Motor neuron (in vitro differentiated cells): ENCODE data around the gene NLGN1. TPM values are rescaled to one million over a fixed set of nuclear protein-coding genes. Genes with fewer than 3 reads are reported as not detected.
A peak's percentile ranks its signal among the peaks of the same experiment; 100 is the strongest.

ENCODE experiments used
- ATAC-seq, 8 experiments: fragments of 200-7000 bp; cut with Tn5 transposase; replicated peaks in 6 of 8; 2 replicates each; pipeline ENCODE4 v1.8.0; 2021; ENCODE audit warnings: mild to moderate bottlenecking in 8 of 8, moderate library complexity in 8 of 8
- H3K27ac ChIP-seq, 2 donors: fragments of 250-450 bp; sonication (Bioruptor Pico); 2 replicates each; pipeline ENCODE4 v1.9.0; 2021; ENCODE audit warnings: antibody characterized with exemption in 2 of 2, mild to moderate bottlenecking in 2 of 2, moderate library complexity in 1 of 2
- H3K4me1 ChIP-seq, 2 donors: fragments of 250-450 bp; sonication (Bioruptor Pico); replicated peaks in 1 of 2; 2 replicates each; pipeline ENCODE4 v1.6.1; 2021; ENCODE audit warnings: antibody characterized with exemption in 2 of 2, mild to moderate bottlenecking in 2 of 2, moderate library complexity in 1 of 2
- H3K4me3 ChIP-seq, 5 donors: fragments of 250-450 bp; sonication (Bioruptor Pico); 2 replicates each; pipeline ENCODE4 v1.9.0; 2021; ENCODE audit warnings: antibody characterized with exemption in 5 of 5, mild to moderate bottlenecking in 5 of 5, moderate library complexity in 4 of 5
- WGBS, 10 experiments: fragments of 450-650 bp; shearing (Covaris generic); methylation state at CpG; one replicate each; pipeline ENCODE4 v1.0.0; 2022; 5-methylcytosine and 5-hydroxymethylcytosine counted together
- in situ Hi-C, 9 experiments: fragments of 400-800 bp; cut with MboI; loops; one replicate each; pipeline ENCODE4 v1.15.0; 2021; ENCODE audit warnings: low sequenced_read_pairs in 9 of 9, low pct_unique_long_range_greater_than_20kb in 2 of 9; ENCODE audit not compliant: unreplicated experiment in 9 of 9
- total RNA-seq, 8 experiments: library from RNA; unstranded; fragments of 300-600 nt; gene quantifications; 2 replicates each; pipeline versions ENCODE4 v1.2.3 to v1.2.4, GENCODE V29; 2022

The NLGN1 gene
- total RNA-seq, 8 experiments from 2014 or later = 16.6 to 63.4 (median 34.8) TPM

DNA sequence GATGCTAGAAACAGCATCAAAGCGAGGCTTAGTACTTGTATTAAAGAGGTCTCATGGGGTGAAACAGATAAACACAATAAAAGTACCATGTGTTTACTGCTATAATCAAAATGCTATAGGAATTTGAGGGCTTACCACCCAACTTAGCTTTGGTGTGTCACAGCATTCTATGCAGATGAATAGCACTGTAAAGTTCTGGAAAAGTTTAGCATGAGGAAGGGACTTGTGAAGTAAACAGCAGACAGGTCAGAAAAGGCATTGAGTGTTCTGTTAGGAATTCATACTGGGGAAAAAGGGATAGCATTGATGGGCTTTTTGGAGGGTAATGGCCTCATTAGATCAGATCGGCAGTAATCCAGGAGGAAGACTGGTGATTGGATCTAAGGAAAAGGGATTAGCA lies 505.3 kb downstream of the NLGN1 start:
- H3K27ac ChIP-seq = no peak overlapping the region
- in situ Hi-C loops = no loop called here
- peaks cover 21 to 31% of the 10 kb centered on the region in 2 donors for H3K4me1 ChIP-seq
- 14 to 100% (median 100%) methylated on average over 1 to 2 of the region's 2 CpGs for WGBS, 10 experiments
- peak in 1 of 8 experiments; percentile 23 for ATAC-seq
- no peak overlapping the region for H3K4me3 ChIP-seq

GRCh38 chr3:173905381-173905780 lies 507.8 kb downstream of the NLGN1 start:
- H3K4me3 ChIP-seq = no peak overlapping the region
- 78 to 100% (median 100%) methylated on average over 1 of the region's 1 CpG; no CpG with 5 or more reads in 5 of the 10 experiments for WGBS, 10 experiments
- peaks cover 25 to 28% of the 10 kb centered on the region in 2 donors for H3K4me1 ChIP-seq
- ATAC-seq = peak in 5 of 8 experiments; percentile 41 to 78 (median 54)
- no peak overlapping the region for H3K27ac ChIP-seq
- in situ Hi-C loops = no loop called here

DNA sequence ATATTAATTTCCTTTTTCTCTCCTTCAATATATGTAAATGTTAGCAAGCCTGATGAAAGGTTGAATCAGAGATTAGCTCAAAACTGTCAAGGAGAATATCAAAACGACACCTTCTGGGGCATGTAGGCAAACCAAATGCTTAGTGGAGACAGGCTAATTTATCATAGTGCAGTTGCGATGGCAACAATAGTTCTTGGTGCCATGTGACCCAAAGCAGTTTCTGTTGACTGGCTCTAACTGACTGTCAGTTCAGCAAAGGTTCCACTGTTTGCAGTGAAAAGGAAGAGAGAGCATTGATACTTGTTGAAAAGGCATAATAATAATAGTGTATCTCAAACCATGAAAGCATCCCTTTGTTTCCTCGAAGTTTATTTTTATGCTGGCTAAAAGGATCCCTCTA lies 513.9 kb downstream of the NLGN1 start:
- no peak overlapping the region for H3K27ac ChIP-seq
- H3K4me1 ChIP-seq = peaks cover 32 to 47% of the 10 kb centered on the region in 2 donors
- in situ Hi-C loops = no loop called here
- ATAC-seq = peak in 6 of 8 experiments; percentile 53 to 98 (median 96)
- 0 to 80% (median 11%) methylated on average over 1 to 3 of the region's 3 CpGs; no CpG with 5 or more reads in 2 of the 10 experiments for WGBS, 10 experiments
- H3K4me3 ChIP-seq = no peak overlapping the region

- 8 to 80% (median 44%) methylated on average over 1 to 4 of the region's 4 CpGs; no CpG with 5 or more reads in 2 of the 10 experiments for WGBS, 10 experiments
- H3K4me1 ChIP-seq = peaks cover 32 to 47% of the 10 kb centered on the region in 2 donors
- in situ Hi-C loops = no loop called here
- no peak overlapping the region for H3K4me3 ChIP-seq
- H3K27ac ChIP-seq = peak overlapping the region in 1 of 2 donors; percentile 53
- peak in 5 of 8 experiments; percentile 25 to 49 (median 47) for ATAC-seq
Measured at GRCh38 chr3:173912126-173912525, 514.6 kb downstream of the NLGN1 start.

- H3K4me3 ChIP-seq = no peak overlapping the region
- no peak overlapping the region for H3K27ac ChIP-seq
- in situ Hi-C loops = no loop called here
- peak in 6 of 8 experiments; percentile 19 to 81 (median 54) for ATAC-seq
- WGBS, 10 experiments = 0 to 62% (median 29%) methylated on average over 1 to 2 of the region's 2 CpGs; no CpG with 5 or more reads in 3 of the 10 experiments
- H3K4me1 ChIP-seq = peaks cover 32 to 47% of the 10 kb centered on the region in 2 donors
Measured at GRCh38 chr3:173913397-173913796, 515.9 kb downstream of the NLGN1 start.

GRCh38 chr3:173913974-173914421 lies 516.5 kb downstream of the NLGN1 start:
- ATAC-seq = peak; percentile 32 to 92 (median 46)
- in situ Hi-C loops = no loop called here
- peaks cover 32 to 47% of the 10 kb centered on the region in 2 donors for H3K4me1 ChIP-seq
- H3K27ac ChIP-seq = peak overlapping the region in 1 of 2 donors; percentile 25
- 0 to 57% (median 17%) methylated on average over 1 of the region's 1 CpG; no CpG with 5 or more reads in 3 of the 10 experiments for WGBS, 10 experiments
- H3K4me3 ChIP-seq = no peak overlapping the region

DNA sequence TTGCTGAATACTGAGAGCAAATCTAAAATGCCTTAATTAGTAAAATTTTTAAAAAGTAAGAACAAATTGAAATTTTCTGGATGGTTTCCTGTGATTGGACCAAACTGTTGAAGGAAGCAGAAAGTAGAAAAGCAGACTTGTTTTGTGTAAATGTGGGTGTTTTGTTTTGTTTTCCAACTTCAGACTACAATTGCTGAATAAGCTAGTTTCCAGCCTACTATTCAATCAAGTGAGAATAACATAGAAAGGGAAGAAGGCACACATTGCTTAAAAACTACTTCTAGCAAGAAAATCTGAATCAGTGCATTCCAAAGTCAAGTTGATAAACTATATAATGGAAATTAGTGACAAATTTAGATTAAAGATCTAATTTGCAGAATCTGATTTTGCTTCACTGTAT lies 519.3 kb downstream of the NLGN1 start:
- Histone ChIP-seq H3K27ac (no peak overlapping the region), H3K4me3 (no peak overlapping the region), H3K4me1 (peaks cover 24 to 39% of the 10 kb centered on the region in 2 donors)
- in situ Hi-C loops = no loop called here
- no peak for ATAC-seq

DNA sequence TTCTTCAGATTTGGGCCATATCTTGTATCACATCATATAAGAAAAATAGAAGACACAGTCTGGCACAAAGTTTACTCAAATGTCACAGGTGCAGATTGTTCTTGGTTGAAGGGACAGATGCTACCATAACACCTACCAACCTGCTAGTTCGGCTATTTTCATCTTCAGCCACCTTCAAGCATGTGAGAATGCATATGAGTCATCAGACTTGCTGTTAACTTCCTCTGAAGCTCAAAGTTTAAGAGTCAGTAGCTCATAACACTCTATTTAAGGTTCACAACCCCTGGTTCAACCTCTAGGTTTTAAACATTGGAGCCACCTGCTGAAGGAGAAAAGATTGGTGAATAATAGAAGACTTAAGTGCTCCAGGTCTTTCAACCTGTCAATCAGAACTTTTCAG lies 522.8 kb downstream of the NLGN1 start:
- Histone ChIP-seq H3K4me3 (no peak overlapping the region), H3K4me1 (peaks cover 0 to 3% of the 10 kb centered on the region in 2 donors), H3K27ac (no peak overlapping the region)
- in situ Hi-C loops = no loop called here
- 78 to 100% (median 89%) methylated on average over 1 of the region's 1 CpG; no CpG with 5 or more reads in 5 of the 10 experiments for WGBS, 10 experiments
- ATAC-seq = peak in 1 of 8 experiments; percentile 25

GRCh38 chr3:173921732-173922131 lies 524.2 kb downstream of the NLGN1 start:
- peak in 3 of 8 experiments; percentile 50 to 80 (median 54) for ATAC-seq
- no peak overlapping the region for H3K4me3 ChIP-seq
- H3K27ac ChIP-seq = no peak overlapping the region
- WGBS, 10 experiments = 38 to 100% (median 73%) methylated on average over 1 to 2 of the region's 2 CpGs; no CpG with 5 or more reads in 3 of the 10 experiments
- no peaks in the 10 kb centered on the region for H3K4me1 ChIP-seq
- in situ Hi-C loops = no loop called here

DNA sequence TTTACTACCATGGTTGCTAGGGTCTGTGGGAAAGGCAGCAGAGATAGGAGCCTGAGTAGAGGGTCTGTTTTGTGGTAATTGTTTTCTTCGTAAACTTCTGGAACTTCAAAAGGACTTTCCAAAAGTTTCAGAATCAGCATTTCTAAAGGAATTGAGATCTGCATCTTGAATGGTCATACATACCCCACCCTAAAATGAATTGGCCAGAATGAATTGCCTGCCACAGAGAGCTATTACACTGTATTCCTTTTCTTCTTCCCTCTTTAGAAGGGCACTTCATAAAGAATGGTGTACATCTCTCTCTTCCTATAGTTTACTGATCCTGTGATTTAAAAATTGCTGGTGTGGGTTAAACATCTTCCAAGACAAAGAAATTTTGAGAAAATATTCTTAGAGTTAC lies 525.7 kb downstream of the NLGN1 start:
- Histone ChIP-seq H3K4me3 (no peak overlapping the region), H3K27ac (no peak overlapping the region), H3K4me1 (no peaks in the 10 kb centered on the region)
- WGBS, 10 experiments = 22 to 67% (median 35%) methylated on average over 1 of the region's 1 CpG; no CpG with 5 or more reads in 6 of the 10 experiments
- peak in 2 of 8 experiments; percentile 45 to 60 for ATAC-seq
- in situ Hi-C loops = no loop called here

DNA sequence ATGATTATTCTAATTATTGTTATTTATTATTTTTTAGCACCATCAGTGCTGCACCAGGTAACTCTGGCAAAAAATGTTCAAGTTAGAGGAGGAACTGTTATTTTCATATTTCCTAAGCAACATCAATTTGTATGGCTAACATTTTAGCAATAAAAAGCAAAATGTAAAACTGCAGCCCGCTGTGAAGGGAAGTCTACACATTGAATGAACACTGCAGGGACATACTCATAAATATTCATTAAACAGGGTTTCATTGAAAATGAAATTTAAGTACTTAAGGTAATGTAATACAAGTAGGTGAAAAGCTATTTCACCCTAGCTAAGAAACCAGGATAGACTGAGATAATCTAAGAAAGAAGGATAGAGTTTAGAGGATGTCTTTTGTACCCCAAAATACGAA lies 532.7 kb downstream of the NLGN1 start:
- H3K4me3 ChIP-seq = no peak overlapping the region
- no peak overlapping the region for H3K27ac ChIP-seq
- no peak for ATAC-seq
- peaks cover 5 to 14% of the 10 kb centered on the region in 2 donors for H3K4me1 ChIP-seq
- in situ Hi-C loops = no loop called here
- 42 to 100% (median 89%) methylated on average over 1 to 2 of the region's 2 CpGs for WGBS, 10 experiments

- H3K4me1 ChIP-seq = peaks cover 5 to 16% of the 10 kb centered on the region in 2 donors
- in situ Hi-C loops = no loop called here
- peak; percentile 98 to 100 (median 100) for ATAC-seq
- no peak overlapping the region for H3K27ac ChIP-seq
- no peak overlapping the region for H3K4me3 ChIP-seq
Measured at GRCh38 chr3:173932624-173933023, 535.1 kb downstream of the NLGN1 start.

DNA sequence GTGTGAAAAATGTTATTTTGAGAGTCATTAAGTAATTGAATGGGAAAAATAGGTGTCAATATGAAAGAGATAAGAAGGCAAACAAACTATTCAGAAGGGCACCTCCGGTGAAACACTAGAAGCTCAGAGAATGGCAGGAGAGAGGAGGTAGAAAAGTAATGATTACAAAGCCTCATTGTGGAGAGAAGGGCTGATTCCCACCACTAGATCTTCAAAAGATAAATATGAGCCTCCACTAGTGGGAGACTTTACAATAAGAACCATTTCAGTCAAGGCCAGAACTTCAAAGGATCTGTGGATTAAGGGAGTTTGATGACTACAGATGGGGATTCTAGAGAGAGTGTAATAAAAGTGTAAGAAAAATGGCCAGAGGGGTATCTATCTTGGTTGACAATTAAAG lies 535.6 kb downstream of the NLGN1 start:
- in situ Hi-C loops = no loop called here
- WGBS, 10 experiments = 0 to 100% (median 46%) methylated on average over 1 of the region's 1 CpG; no CpG with 5 or more reads in 2 of the 10 experiments

GRCh38 chr3:173936316-173936715 lies 538.8 kb downstream of the NLGN1 start:
- in situ Hi-C loops = no loop called here
- Histone ChIP-seq H3K27ac (no peak overlapping the region), H3K4me3 (no peak overlapping the region), H3K4me1 (peaks cover 15 to 27% of the 10 kb centered on the region in 2 donors)
- WGBS, 10 experiments = 0 to 100% (median 63%) methylated on average over 1 to 2 of the region's 2 CpGs; no CpG with 5 or more reads in 1 of the 10 experiments
- ATAC-seq = no peak

More for the DNA sequence above, 535.6 kb downstream of the NLGN1 start:
- Histone ChIP-seq H3K4me1 (peaks cover 8 to 21% of the 10 kb centered on the region in 2 donors), H3K4me3 (no peak overlapping the region), H3K27ac (no peak overlapping the region)
- peak in 7 of 8 experiments; percentile 10 to 44 (median 30) for ATAC-seq
